ENCODE data around the gene FRMD6.

DNA sequence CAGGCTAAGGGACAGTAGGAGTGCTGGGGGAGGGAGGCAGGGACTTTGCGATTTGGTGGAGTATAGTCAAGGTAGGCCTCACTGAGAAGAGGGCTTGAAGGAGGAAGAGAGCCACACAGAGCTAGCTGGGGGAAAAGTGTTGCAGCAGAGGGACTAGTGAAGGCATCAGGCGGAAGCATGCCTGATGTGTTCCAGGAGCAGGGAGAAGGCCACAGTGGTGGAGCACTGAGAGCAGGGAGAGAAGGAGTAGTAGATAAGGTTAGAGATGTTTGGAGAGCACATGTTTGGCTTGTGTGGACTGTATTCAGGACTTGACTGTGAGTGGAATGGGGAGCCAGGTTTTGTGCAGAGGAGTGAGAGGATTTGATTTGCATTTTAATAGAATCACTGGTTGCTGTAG lies 9.0 kb downstream of the FRMD6 start:
- TF ChIP-seq, protein P1, sequence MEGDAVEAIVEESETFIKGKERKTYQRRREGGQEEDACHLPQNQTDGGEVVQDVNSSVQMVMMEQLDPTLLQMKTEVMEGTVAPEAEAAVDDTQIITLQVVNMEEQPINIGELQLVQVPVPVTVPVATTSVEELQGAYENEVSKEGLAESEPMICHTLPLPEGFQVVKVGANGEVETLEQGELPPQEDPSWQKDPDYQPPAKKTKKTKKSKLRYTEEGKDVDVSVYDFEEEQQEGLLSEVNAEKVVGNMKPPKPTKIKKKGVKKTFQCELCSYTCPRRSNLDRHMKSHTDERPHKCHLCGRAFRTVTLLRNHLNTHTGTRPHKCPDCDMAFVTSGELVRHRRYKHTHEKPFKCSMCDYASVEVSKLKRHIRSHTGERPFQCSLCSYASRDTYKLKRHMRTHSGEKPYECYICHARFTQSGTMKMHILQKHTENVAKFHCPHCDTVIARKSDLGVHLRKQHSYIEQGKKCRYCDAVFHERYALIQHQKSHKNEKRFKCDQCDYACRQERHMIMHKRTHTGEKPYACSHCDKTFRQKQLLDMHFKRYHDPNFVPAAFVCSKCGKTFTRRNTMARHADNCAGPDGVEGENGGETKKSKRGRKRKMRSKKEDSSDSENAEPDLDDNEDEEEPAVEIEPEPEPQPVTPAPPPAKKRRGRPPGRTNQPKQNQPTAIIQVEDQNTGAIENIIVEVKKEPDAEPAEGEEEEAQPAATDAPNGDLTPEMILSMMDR (IDR thresholded peaks at IDR 0.05), result no peak
- TF ChIP-seq POLR2A (IDR thresholded peaks at IDR 0.05) (no peak), POLR2AphosphoS5 (IDR thresholded peaks at IDR 0.05) (no peak)

All from upper lobe of left lung (tissue), 4 donors.